Subcutaneous abdominal adipose tissue (tissue), 5 donors: ENCODE data around the gene CTNNA3.
A peak's percentile ranks its signal among the peaks of the same experiment; 100 is the strongest.

Source experiments
- H3K27ac ChIP-seq: one replicate; pipeline ENCODE4 v1.7.0; 2013; ENCODE audit warnings: low read depth, mild to moderate bottlenecking, inconsistent platforms, low read length, moderate library complexity
- H3K27me3 ChIP-seq, 5 donors: one replicate each; pipeline ENCODE4 v1.7.0; 2013; ENCODE audit warnings: low read length in 5 of 5, inconsistent platforms in 1 of 5; ENCODE audit not compliant: control insufficient read depth in 5 of 5, insufficient read depth in 4 of 5
- H3K36me3 ChIP-seq, 5 donors: one replicate each; pipeline ENCODE4 v1.7.0; 2013; ENCODE audit warnings: low read length in 5 of 5; ENCODE audit not compliant: control insufficient read depth in 5 of 5, insufficient read depth in 5 of 5
- H3K4me1 ChIP-seq, 5 donors: one replicate each; pipeline ENCODE4 v1.7.0; 2013; ENCODE audit warnings: low read length in 5 of 5, mild to moderate bottlenecking in 3 of 5, moderate library complexity in 1 of 5; ENCODE audit not compliant: control insufficient read depth in 5 of 5, insufficient read depth in 5 of 5
- H3K4me3 ChIP-seq, 5 donors: one replicate each; pipeline ENCODE4 v1.7.0; 2013; ENCODE audit warnings: low read length in 5 of 5, low read depth in 1 of 5
- H3K9ac ChIP-seq, 5 donors: one replicate each; pipeline ENCODE4 v1.7.0; 2013; ENCODE audit warnings: low read length in 5 of 5, mild to moderate bottlenecking in 4 of 5, moderate library complexity in 3 of 5
- H3K9me3 ChIP-seq, 5 donors: one replicate each; pipeline ENCODE4 v1.7.0; 2013; ENCODE audit warnings: low read length in 5 of 5; ENCODE audit not compliant: control insufficient read depth in 5 of 5
- donor health status: healthy.
- donor health status: healthy.
- donor health status: healthy.
- donor health status: healthy.
- donor health status: healthy.

Gene CTNNA3

DNA sequence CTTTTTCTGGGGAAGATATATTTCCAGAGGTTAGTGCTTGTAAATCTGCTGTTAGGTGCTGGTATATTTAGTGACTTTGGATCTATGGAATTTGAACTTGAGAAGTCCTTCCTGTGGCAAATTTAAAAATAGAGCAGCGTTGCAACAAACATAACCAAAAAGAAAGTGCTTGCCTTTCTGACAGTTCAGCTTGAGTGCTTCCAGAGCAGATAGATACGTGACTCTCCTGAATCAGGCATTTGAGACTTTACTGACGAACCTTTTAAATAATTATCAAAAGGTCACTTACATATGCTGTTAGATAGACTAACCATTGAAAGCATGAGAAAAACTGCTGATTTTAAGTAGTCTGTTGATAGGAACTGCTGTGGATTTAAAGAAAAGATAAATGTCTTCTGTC is 1157.6 kb downstream of the CTNNA3 start:
- no peaks in the 10 kb centered on the region for H3K36me3 ChIP-seq
- no peak overlapping the region for H3K27ac ChIP-seq
- no peak overlapping the region for H3K4me3 ChIP-seq
- no peaks in the 10 kb centered on the region for H3K4me1 ChIP-seq
- no peaks in the 10 kb centered on the region for H3K9me3 ChIP-seq
- no peaks in the 10 kb centered on the region for H3K27me3 ChIP-seq
- no peak overlapping the region for H3K9ac ChIP-seq

DNA sequence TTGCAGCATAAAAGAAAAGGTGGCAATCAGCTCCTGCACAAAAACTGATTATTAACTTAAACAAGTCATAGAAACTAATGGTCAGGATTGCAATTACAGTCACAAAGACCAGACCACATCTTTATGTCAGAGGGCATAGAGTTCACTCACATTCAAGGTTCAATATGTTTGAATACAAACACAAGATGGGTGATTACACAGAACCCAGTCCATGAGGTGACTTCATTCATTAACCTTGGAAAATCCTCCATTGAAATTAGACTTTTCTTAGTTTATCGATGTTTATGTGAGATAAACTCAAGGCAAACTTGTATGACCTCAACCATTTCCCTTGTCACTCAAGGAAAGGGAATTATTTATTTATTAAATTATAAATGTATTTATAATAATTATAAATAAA is 1158.8 kb downstream of the CTNNA3 start:
- Histone ChIP-seq H3K36me3 (no peaks in the 10 kb centered on the region), H3K4me1 (no peaks in the 10 kb centered on the region), H3K9ac (no peak overlapping the region), H3K27me3 (no peaks in the 10 kb centered on the region), H3K4me3 (no peak overlapping the region), H3K9me3 (no peaks in the 10 kb centered on the region), H3K27ac (no peak overlapping the region)

DNA sequence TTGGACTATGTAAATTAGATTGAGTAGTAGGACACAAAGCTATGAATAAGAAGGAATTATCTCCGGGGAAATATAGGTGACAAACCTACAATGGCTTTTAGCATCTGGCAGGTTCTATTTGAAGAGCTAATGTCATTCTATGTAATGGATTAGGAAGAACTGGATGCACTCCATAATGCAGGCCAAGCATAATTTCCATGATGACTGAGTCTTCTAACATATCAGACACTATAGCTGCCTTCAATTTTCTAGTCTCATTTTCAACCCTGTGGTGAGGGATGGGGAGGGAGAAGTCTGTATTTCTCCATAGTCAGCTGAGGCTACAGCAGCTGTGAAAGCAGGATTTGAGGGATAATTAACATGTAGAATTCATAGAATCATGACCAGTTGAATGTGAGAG is 1160.6 kb downstream of the CTNNA3 start:
- no peak overlapping the region for H3K9ac ChIP-seq
- no peaks in the 10 kb centered on the region for H3K9me3 ChIP-seq
- no peak overlapping the region for H3K4me3 ChIP-seq
- H3K27me3 ChIP-seq: no peaks in the 10 kb centered on the region
- no peaks in the 10 kb centered on the region for H3K4me1 ChIP-seq
- no peak overlapping the region for H3K27ac ChIP-seq
- H3K36me3 ChIP-seq: no peaks in the 10 kb centered on the region

DNA sequence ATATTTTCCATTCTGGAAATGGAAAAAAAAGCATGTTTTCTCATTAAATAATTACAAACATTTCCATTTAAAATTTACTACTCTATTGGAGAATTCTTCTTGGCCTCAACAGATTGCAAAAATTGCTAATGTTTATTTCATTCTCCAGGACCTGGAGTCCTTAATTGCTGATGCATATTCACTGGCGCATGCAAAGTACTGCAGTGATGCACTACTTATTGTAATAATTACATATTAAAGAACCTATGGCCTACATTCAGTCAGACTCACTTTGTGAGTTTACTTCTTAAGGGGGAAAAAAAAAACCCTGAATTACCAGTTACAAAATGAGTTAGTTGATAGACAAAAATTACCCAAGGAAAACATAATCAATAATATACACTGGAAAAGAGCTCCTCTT is 1161.1 kb downstream of the CTNNA3 start:
- H3K27me3 ChIP-seq: no peaks in the 10 kb centered on the region
- H3K4me1 ChIP-seq: no peaks in the 10 kb centered on the region
- no peak overlapping the region for H3K9ac ChIP-seq
- no peak overlapping the region for H3K27ac ChIP-seq
- no peak overlapping the region for H3K4me3 ChIP-seq
- H3K9me3 ChIP-seq: no peaks in the 10 kb centered on the region
- H3K36me3 ChIP-seq: no peaks in the 10 kb centered on the region

DNA sequence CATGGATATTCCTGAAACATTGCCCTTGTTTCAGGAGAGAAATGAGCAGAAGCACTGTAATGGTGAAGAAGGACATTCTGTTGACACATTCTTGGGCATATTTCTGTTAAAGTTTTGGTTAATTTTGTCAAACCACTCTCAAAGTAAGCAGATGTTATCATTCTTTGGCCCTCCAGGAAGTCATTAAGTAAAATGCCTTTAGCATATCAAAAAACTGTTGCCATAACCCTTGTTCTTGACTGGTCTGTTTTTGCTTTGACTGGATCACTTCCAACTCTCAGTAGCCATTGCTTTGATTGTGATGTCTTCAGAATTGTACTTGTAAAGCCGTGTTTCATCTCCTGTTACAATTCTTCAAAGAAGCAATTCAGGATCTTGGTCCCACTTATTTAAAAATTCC is 1174.5 kb downstream of the CTNNA3 start:
- no peak overlapping the region for H3K27ac ChIP-seq
- peaks cover 0 to 2% (median 0%) of the 10 kb centered on the region in 5 donors for H3K9me3 ChIP-seq
- H3K4me3 ChIP-seq: no peak overlapping the region
- no peaks in the 10 kb centered on the region for H3K4me1 ChIP-seq
- H3K27me3 ChIP-seq: no peaks in the 10 kb centered on the region
- no peaks in the 10 kb centered on the region for H3K36me3 ChIP-seq
- no peak overlapping the region for H3K9ac ChIP-seq

DNA sequence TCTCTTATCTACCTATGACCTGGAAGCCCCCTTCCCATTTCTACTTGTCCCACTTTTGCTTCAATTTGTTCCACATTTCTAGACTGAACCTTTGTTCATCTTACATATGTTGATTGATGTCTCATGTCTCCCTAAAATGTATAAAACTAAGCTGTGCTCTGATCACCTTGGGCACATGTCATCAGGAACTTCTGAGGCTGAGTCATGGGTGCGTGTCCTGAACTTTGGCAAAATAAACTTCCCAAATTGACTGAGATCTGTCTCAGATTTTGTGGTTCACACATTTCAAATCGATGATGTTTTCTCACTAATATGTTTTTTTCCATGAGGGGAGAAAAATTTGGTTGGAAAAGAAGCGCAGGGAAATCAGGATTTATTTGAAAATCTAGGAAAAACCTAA is 1176.4 kb downstream of the CTNNA3 start:
- Histone ChIP-seq H3K9ac (no peak overlapping the region), H3K4me1 (no peaks in the 10 kb centered on the region), H3K27me3 (no peaks in the 10 kb centered on the region), H3K4me3 (no peak overlapping the region), H3K36me3 (no peaks in the 10 kb centered on the region), H3K9me3 (no peaks in the 10 kb centered on the region), H3K27ac (no peak overlapping the region)

DNA sequence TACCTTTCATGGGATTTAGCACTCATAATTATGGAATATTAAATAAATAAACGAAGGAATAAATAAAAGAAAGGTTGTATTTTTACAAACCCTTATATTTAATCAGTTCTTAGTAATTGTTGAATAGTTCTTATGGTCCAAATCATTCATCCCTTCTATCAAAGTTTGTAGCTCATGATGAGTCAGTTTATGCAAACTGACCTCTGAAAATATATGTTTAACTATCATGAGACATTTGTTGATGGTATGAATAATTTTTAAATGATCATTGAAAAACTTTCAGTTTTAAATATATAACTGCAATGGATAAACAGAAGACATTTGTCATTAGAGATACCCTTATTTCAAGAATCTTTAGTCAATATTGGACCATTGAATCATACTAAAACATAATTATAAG is 1181.3 kb downstream of the CTNNA3 start:
- H3K36me3 ChIP-seq: no peaks in the 10 kb centered on the region
- no peak overlapping the region for H3K27ac ChIP-seq
- peaks cover 0 to 6% (median 0%) of the 10 kb centered on the region in 5 donors for H3K27me3 ChIP-seq
- no peak overlapping the region for H3K9ac ChIP-seq
- no peaks in the 10 kb centered on the region for H3K4me1 ChIP-seq
- H3K9me3 ChIP-seq: peaks cover 0 to 9% (median 2%) of the 10 kb centered on the region in 5 donors
- H3K4me3 ChIP-seq: no peak overlapping the region

DNA sequence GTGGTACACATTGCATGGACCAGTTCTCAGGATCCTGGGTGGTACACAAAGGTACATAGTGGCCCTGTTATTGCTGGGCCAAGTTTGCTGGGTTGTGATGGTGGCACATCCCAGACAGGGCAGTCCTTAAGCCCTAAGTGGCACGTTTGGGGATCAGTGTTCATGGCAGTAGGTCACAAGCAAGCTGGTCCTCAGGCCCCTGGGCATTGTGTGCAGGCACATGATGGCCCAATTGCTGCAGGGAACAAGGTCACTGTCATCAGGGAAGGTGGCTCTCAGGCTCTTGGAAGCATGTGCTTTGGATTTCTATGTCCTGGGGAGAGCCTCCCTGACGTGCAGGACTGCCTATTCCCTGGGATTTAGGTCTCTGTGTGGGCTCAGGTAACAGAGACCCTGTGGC is 1182.5 kb downstream of the CTNNA3 start:
- H3K9ac ChIP-seq: no peak overlapping the region
- no peaks in the 10 kb centered on the region for H3K4me1 ChIP-seq
- no peak overlapping the region for H3K27ac ChIP-seq

DNA sequence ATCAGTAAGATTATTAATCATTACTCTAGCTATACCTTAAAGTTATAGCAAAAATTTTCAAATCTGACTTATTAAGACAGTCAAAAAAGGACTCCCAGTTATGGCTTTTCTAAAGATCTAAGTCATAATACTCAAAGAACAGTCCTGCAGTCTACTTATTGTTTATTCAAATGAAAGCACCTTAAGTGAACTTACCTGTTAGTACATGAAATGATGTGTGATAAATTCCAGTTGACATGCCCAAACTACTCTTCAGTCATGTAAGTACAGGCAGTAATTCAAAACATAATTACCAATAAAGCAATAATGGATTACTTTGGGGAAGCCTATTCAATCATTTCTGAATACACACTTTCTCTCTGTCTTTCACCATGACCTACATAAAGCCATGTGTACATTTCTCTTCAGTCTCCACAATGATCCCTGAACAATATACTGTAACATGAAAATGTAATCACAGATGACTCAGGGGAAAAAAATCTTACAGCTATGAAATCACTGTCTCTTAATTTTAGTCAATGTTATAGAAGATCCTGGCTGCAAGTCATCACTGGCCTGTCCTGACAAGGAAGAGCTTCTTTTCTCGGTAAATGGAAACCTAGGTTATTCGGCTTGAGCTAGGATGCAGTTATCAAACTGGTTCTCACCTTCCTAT is 1190.9 kb downstream of the CTNNA3 start:
- no peaks in the 10 kb centered on the region for H3K9me3 ChIP-seq
- H3K4me1 ChIP-seq: no peaks in the 10 kb centered on the region
- no peak overlapping the region for H3K27ac ChIP-seq
- H3K36me3 ChIP-seq: no peaks in the 10 kb centered on the region
- no peaks in the 10 kb centered on the region for H3K27me3 ChIP-seq
- H3K4me3 ChIP-seq: no peak overlapping the region
- H3K9ac ChIP-seq: no peak overlapping the region

More for the DNA sequence above, 1182.5 kb downstream of the CTNNA3 start:
- H3K9me3 ChIP-seq: peaks cover 0 to 9% (median 2%) of the 10 kb centered on the region in 5 donors
- no peaks in the 10 kb centered on the region for H3K36me3 ChIP-seq
- peak overlapping the region in 1 of 5 donors; percentile 14 for H3K4me3 ChIP-seq
- H3K27me3 ChIP-seq: peaks cover 0 to 6% (median 0%) of the 10 kb centered on the region in 5 donors

DNA sequence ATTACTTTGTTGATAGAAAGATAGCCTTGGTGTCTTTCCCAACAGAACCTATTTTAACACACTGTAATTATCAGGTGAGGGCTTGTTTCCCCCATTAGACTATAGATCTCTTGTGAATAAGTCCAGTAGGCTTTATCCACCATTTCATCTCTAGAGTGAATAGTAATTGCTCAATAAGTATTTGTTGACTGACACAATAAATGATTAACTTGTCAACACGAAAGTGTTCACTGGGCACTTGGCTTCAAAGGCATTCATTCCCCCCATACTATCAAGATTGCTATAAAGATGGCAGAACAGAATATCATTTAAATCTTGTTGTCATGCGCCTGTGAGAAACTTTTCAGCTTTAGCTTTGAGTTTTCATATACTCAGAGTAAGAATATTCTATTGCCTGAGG is 1194.6 kb downstream of the CTNNA3 start:
- Histone ChIP-seq H3K27me3 (no peaks in the 10 kb centered on the region), H3K27ac (no peak overlapping the region), H3K4me3 (no peak overlapping the region), H3K9me3 (no peaks in the 10 kb centered on the region), H3K36me3 (no peaks in the 10 kb centered on the region), H3K9ac (no peak overlapping the region), H3K4me1 (no peaks in the 10 kb centered on the region)
